H1 (cell line): ENCODE results near the gene THOC7. TPM values are rescaled to one million over a fixed set of nuclear protein-coding genes. Genes with fewer than 3 reads are reported as not detected.

ENCODE experiments used
- CTCF ChIA-PET: fragments of 300-600 bp; sonication (Branson Sonifier 250); formaldehyde crosslinking; loops from one replicate; lab custom pipeline; 2021; ENCODE audit not compliant: partially characterized antibody; lab: Charles Lee
- POLR2A ChIA-PET: fragments of 300-600 bp; sonication (Branson Sonifier 250); formaldehyde crosslinking; loops from one replicate; lab custom pipeline; 2021; ENCODE audit warnings: inconsistent platforms; ENCODE audit not compliant: partially characterized antibody; lab: Charles Lee
- DNase-seq, 2 experiments: peaks; one replicate each; pipeline versions ENCODE4 v3.0.0 to v3.0.0-alpha.2; 2010 to 2022; ENCODE audit warnings: low spot score in 2 of 2, low read depth in 1 of 2, mixed read lengths in 1 of 2
- FAIRE-seq: peaks from 2 replicates; lab custom pipeline; 2011; peaks lifted over from hg19 to GRCh38; lab: Jason Lieb, UNC
- H2AFZ ChIP-seq: 2 replicates; pipeline ENCODE4 v1.8.1; 2012; ENCODE audit warnings: low read length, inconsistent platforms
- H2AK5ac ChIP-seq: 2 replicates; pipeline ENCODE4 v1.6.1; 2013; ENCODE audit warnings: low read depth, low read length
- H2BK120ac ChIP-seq: replicated peaks from 2 replicates; pipeline ENCODE3; 2013; ENCODE audit warnings: low read depth, low read length, inconsistent platforms
- H2BK12ac ChIP-seq: 2 replicates; pipeline ENCODE4 v1.6.1; 2013; ENCODE audit warnings: low read depth, low read length
- H2BK15ac ChIP-seq: 2 replicates; pipeline ENCODE4 v1.6.1; 2013; ENCODE audit warnings: low read length
- H2BK20ac ChIP-seq: 2 replicates; pipeline ENCODE4 v1.6.1; 2013; ENCODE audit warnings: low read length
- H2BK5ac ChIP-seq: 2 replicates; pipeline ENCODE4 v1.6.1; 2013; ENCODE audit warnings: low read depth, low read length
- H3K14ac ChIP-seq: 2 replicates; pipeline ENCODE4 v1.6.1; 2013; ENCODE audit warnings: inconsistent platforms; ENCODE audit not compliant: insufficient read length
- H3K18ac ChIP-seq: 2 replicates; pipeline ENCODE4 v1.6.1; 2013; ENCODE audit warnings: low read length; ENCODE audit errors: extremely low read depth
- H3K23ac ChIP-seq: 2 replicates; pipeline ENCODE4 v1.6.1; 2013; ENCODE audit warnings: inconsistent platforms; ENCODE audit not compliant: insufficient read length
- H3K23me2 ChIP-seq: 2 replicates; pipeline ENCODE4 v1.6.1; 2013; ENCODE audit warnings: low read depth, low read length
- H3K27ac ChIP-seq: 2 replicates; pipeline ENCODE4 v1.6.1; 2011; ENCODE audit warnings: low read depth, low read length, inconsistent platforms
- H3K27me3 ChIP-seq, 4 experiments: replicated peaks in 1 of 4; 1 replicate in 1 of 4; 2 replicates in 3 of 4; pipeline versions ENCODE4 v1.6.1 to v1.8.1; 2011 to 2013; ENCODE audit warnings: low read length in 3 of 4, mild to moderate bottlenecking in 3 of 4, inconsistent platforms in 2 of 4, mixed read lengths in 2 of 4, moderate library complexity in 1 of 4; ENCODE audit not compliant: control insufficient read depth in 3 of 4, insufficient read depth in 3 of 4; ENCODE audit errors: extremely low read depth in 1 of 4
- H3K36me3 ChIP-seq, 4 experiments: 2 replicates each; pipeline versions ENCODE4 v1.6.1 to v1.8.1; 2011 to 2013; ENCODE audit warnings: mild to moderate bottlenecking in 4 of 4, low read length in 3 of 4, moderate library complexity in 2 of 4, control low read depth in 1 of 4, inconsistent platforms in 1 of 4; ENCODE audit not compliant: insufficient read depth in 4 of 4, control insufficient read depth in 2 of 4
- H3K4ac ChIP-seq: replicated peaks from 2 replicates; pipeline ENCODE3; 2013; ENCODE audit warnings: low read length, low read depth, mixed read lengths, inconsistent platforms; ENCODE audit not compliant: insufficient read length
- H3K4me1 ChIP-seq, 4 experiments: replicated peaks in 1 of 4; 1 replicate in 1 of 4; 2 replicates in 3 of 4; pipeline versions ENCODE4 v1.6.1 to v1.8.1; 2011 to 2013; ENCODE audit warnings: low read length in 3 of 4, inconsistent platforms in 2 of 4, mixed read lengths in 1 of 4; ENCODE audit not compliant: insufficient read depth in 4 of 4, control insufficient read depth in 3 of 4
- H3K4me2 ChIP-seq, 2 experiments: 2 replicates each; pipeline versions ENCODE4 v1.6.1 to v1.8.1; 2011 to 2013; ENCODE audit warnings: low read depth in 2 of 2, low read length in 2 of 2, control low read depth in 1 of 2, inconsistent platforms in 1 of 2, mild to moderate bottlenecking in 1 of 2; ENCODE audit not compliant: insufficient read depth in 1 of 2
- H3K4me3 ChIP-seq, 4 experiments: fragments of 200-600, 300-600 bp in 1 of 4; sonication (generic), shearing (Covaris generic), sonication (Bioruptor Twin) in 1 of 4; 2 replicates each; pipeline versions ENCODE4 v1.5.1 to v1.8.1; 2011 to 2016; ENCODE audit warnings: low read length in 4 of 4, low read depth in 3 of 4, control low read depth in 2 of 4, inconsistent platforms in 2 of 4, mild to moderate bottlenecking in 2 of 4, mixed read lengths in 1 of 4, moderate library complexity in 1 of 4; ENCODE audit not compliant: insufficient read depth in 2 of 4; ENCODE audit errors: extremely low read depth in 1 of 4
- H3K56ac ChIP-seq: replicated peaks from 2 replicates; pipeline ENCODE3; 2013; ENCODE audit warnings: low read depth, mild to moderate bottlenecking, mixed read lengths, low read length, inconsistent platforms; ENCODE audit not compliant: insufficient read length
- H3K79me1 ChIP-seq: 2 replicates; pipeline ENCODE4 v1.6.1; 2013; ENCODE audit warnings: low read depth, low read length, control low read depth
- H3K79me2 ChIP-seq, 2 experiments: 2 replicates each; pipeline versions ENCODE4 v1.6.1 to v1.8.1; 2012 to 2013; ENCODE audit warnings: low read length in 2 of 2, mild to moderate bottlenecking in 2 of 2, inconsistent platforms in 1 of 2; ENCODE audit not compliant: insufficient read depth in 2 of 2, control insufficient read depth in 1 of 2
- H3K9ac ChIP-seq, 4 experiments: replicated peaks in 1 of 4; 1 replicate in 1 of 4; 2 replicates in 3 of 4; pipeline versions ENCODE4 v1.6.1 to v1.8.1; 2011 to 2013; ENCODE audit warnings: low read depth in 3 of 4, low read length in 3 of 4, control low read depth in 2 of 4, mild to moderate bottlenecking in 2 of 4, moderate library complexity in 2 of 4, inconsistent platforms in 1 of 4; ENCODE audit errors: extremely low read depth in 1 of 4
- H3K9me3 ChIP-seq, 2 experiments: 2 replicates each; pipeline versions ENCODE4 v1.6.1 to v1.8.1; 2012 to 2013; ENCODE audit warnings: mild to moderate bottlenecking in 2 of 2, moderate library complexity in 2 of 2, control low read depth in 1 of 2, inconsistent platforms in 1 of 2, low read depth in 1 of 2, low read length in 1 of 2, mixed read lengths in 1 of 2; ENCODE audit not compliant: insufficient read depth in 2 of 2
- H4K20me1 ChIP-seq, 2 experiments: replicated peaks in 1 of 2; 2 replicates each; pipeline versions ENCODE3 to v1.8.1; 2011 to 2013; ENCODE audit warnings: inconsistent platforms in 2 of 2, low read length in 2 of 2, mild to moderate bottlenecking in 1 of 2; ENCODE audit not compliant: insufficient read depth in 2 of 2, control insufficient read depth in 1 of 2
- H4K5ac ChIP-seq: 2 replicates; pipeline ENCODE4 v1.6.1; 2013; ENCODE audit warnings: low read length, low read depth, mixed read lengths, inconsistent platforms; ENCODE audit not compliant: insufficient read length
- H4K8ac ChIP-seq: 2 replicates; pipeline ENCODE4 v1.8.0; 2013; ENCODE audit warnings: mild to moderate bottlenecking, moderate library complexity, low read length, inconsistent platforms; ENCODE audit not compliant: insufficient read depth; ENCODE audit errors: extremely low read depth
- H4K91ac ChIP-seq: replicated peaks from 2 replicates; pipeline ENCODE3; 2013; ENCODE audit warnings: low read length, mixed read lengths, inconsistent platforms; ENCODE audit not compliant: insufficient read length
- BCL11A ChIP-seq, 2 experiments: IDR thresholded peaks; one replicate each; pipeline ENCODE4 v1.6.1; 2011; ENCODE audit warnings: low read depth in 2 of 2, low read length in 2 of 2, mild to moderate bottlenecking in 2 of 2
- CTCF ChIP-seq, 3 experiments: IDR thresholded peaks; 1 replicate in 2 of 3; 2 replicates in 1 of 3; pipeline versions ENCODE4 v1.5.1 to v1.6.1; 2011; ENCODE audit warnings: low read length in 3 of 3, mild to moderate bottlenecking in 3 of 3, inconsistent platforms in 2 of 3, low read depth in 1 of 3, moderate library complexity in 1 of 3; ENCODE audit not compliant: insufficient read depth in 1 of 3; ENCODE audit errors: control extremely low read depth in 1 of 3
- EZH2 ChIP-seq: fragments of 200-600 bp; sonication (generic); IDR thresholded peaks from 2 replicates; pipeline ENCODE4 v1.7.1; 2012; ENCODE audit warnings: low read depth, mild to moderate bottlenecking, moderate library complexity, low read length, inconsistent platforms; ENCODE audit not compliant: severe bottlenecking
- HDAC2 ChIP-seq, 2 experiments: fragments of 300-600 bp in 1 of 2; sonication (generic) in 1 of 2; IDR thresholded peaks; 2 replicates each; pipeline ENCODE4 v1.6.1; 2011 to 2012; ENCODE audit warnings: low read depth in 2 of 2, low read length in 2 of 2, mild to moderate bottlenecking in 2 of 2, moderate library complexity in 2 of 2, borderline replicate concordance in 1 of 2, inconsistent platforms in 1 of 2
- RNF2 ChIP-seq: fragments of 200-900, 300-1000 bp; sonication (generic); IDR thresholded peaks from 2 replicates; pipeline ENCODE4 v1.7.1; 2016; ENCODE audit warnings: borderline replicate concordance, low read depth, mild to moderate bottlenecking, antibody characterized with exemption, low read length; ENCODE audit not compliant: poor library complexity, severe bottlenecking; ENCODE audit errors: missing control alignments
- TAF1 ChIP-seq: IDR thresholded peaks from 2 replicates; pipeline ENCODE4 v1.6.1; 2011; ENCODE audit warnings: mild to moderate bottlenecking, low read depth, low read length
- WGBS, 2 experiments: shearing (Covaris generic) in 1 of 2; methylation state at CpG; one replicate each; pipeline versions ENCODE4 v1.1.6 to v1.1.7; 2013 to 2015; ENCODE audit warnings: low lambda C conversion rate in 2 of 2, mixed read lengths in 2 of 2, inconsistent platforms in 1 of 2, low coverage in 1 of 2, missing lambda C conversion rate in 1 of 2; ENCODE audit not compliant: insufficient replicate concordance in 2 of 2, insufficient coverage in 1 of 2, insufficient read length in 1 of 2; ENCODE audit errors: extremely low coverage in 1 of 2, missing lambda C conversion rate in 1 of 2; 5-methylcytosine and 5-hydroxymethylcytosine counted together
- polyA plus RNA-seq, 7 experiments: library from polyadenylated mRNA; depleted of rRNA in 3 of 7; stranded (reverse) in 5 of 7; unstranded in 2 of 7; fragments of >200 nt in 5 of 7; fragments of 200-250 nt in 2 of 7; gene quantifications; 1 replicate in 5 of 7; 2 replicates in 1 of 7; 4 replicates in 1 of 7; pipeline versions ENCODE4 v1.2.1 to v1.2.3, GENCODE V29; 2011 to 2013; ENCODE audit warnings: missing spikeins in 2 of 7, mixed read lengths in 2 of 7
- total RNA-seq: library from RNA; stranded (reverse); fragmentation: NEBNext Ultra II Directional; extraction: Animal tissue kit (Norgen Biotek cat#: 25700); gene quantifications from 2 replicates; pipeline ENCODE4 v1.2.1, GENCODE V29; 2021

Gene THOC7
- total and polyA plus RNA-seq, 2 of the 8 experiments (the other 6 are each of a cell fraction or from before 2014, with no cell fraction given) = 18.7 to 74.0 TPM

GRCh38 chr3:63911873-63912767 lies 48.5 kb upstream of the THOC7 start, which contains the start of gene SCAANT1:
SCAANT1 (minus strand) TSS chr3:63912383.
- Histone ChIP-seq H4K20me1 (peaks cover 0 to 1% of the 10 kb centered on the region in 2 experiments), H3K4me1 (peaks cover 0 to 2% (median 0%) of the 10 kb centered on the region in 4 experiments; a peak in 3 of 7 replicates), H3K23me2 (peaks cover 6% of the 10 kb centered on the region), H3K79me2 (0 out of 4 replicates have a peak, but pooled peaks cover 0 to 2% of the 10 kb centered on the region in 2 experiments), H4K91ac (no peak within 1 kb of the TSS), H3K79me1 (no peaks in the 10 kb centered on the region), H3K36me3 (no peaks in the 10 kb centered on the region), H2BK5ac (no peak within 1 kb of the TSS; the same call in 1 of the 2 replicates), H3K9ac (peak within 1 kb of the TSS; percentile 40 to 90 (median 60); a peak in 6 of 7 replicates), H3K9me3 (no peaks in the 10 kb centered on the region), H2AK5ac (no peak within 1 kb of the TSS), H2BK12ac (no peak within 1 kb of the TSS), H3K4ac (no peak within 1 kb of the TSS), H3K18ac (peak within 1 kb of the TSS; percentile 72), H3K27me3 (no peaks in the 10 kb centered on the region), H3K4me3 (peak within 1 kb of the TSS; percentile 72 to 79 (median 76)), H3K27ac (no peak within 1 kb of the TSS; the same call in 1 of the 2 replicates), H2BK15ac (no peak within 1 kb of the TSS), H2BK20ac (no peak within 1 kb of the TSS), H2AFZ (0 out of 2 replicates have a peak within 1 kb of the TSS, but pooled peaks have one; percentile 65), H4K8ac (peak within 1 kb of the TSS; percentile 38; the same call in 1 of the 2 replicates), H3K14ac (no peak within 1 kb of the TSS), H3K4me2 (peak within 1 kb of the TSS; percentile 80 to 100), H2BK120ac (no peak within 1 kb of the TSS), H3K56ac (no peak within 1 kb of the TSS), H4K5ac (no peak within 1 kb of the TSS), H3K23ac (no peak within 1 kb of the TSS)
- FAIRE-seq (no peak), DNase-seq (peak; percentile 60 to 86)
- ChIA-PET POLR2A (interaction anchor here (0.8 to 1.8 kb wide), 12 partner anchors 9 to 62 kb away, joined by 3 to 5 read pairs (median 3); no protein-coding TSS in a partner anchor), CTCF (interaction anchor here (0.9 kb wide), 1 partner anchor 31 kb away, joined by 3 read pairs; no protein-coding TSS in a partner anchor)
- 0% methylated on average over 77 of the region's 115 CpGs; no CpG with 5 or more reads in 1 of the 2 experiments for WGBS, 2 experiments
- TF ChIP-seq TAF1 = peak; percentile 52; the same call in 1 of the 2 replicates
- TF ChIP-seq HDAC2 (IDR thresholded peaks at IDR 0.05; ENCODE audit: borderline replicate concordance in 1 of 2, low read depth in 2 of 2, low read length in 2 of 2) = peak in 1 of 2 experiments; percentile 81; a peak in 2 of 4 replicates
- no peak for TF ChIP-seq CTCF (IDR thresholded peaks at IDR 0.05; ENCODE audit: control extremely low read depth in 1 of 3, insufficient read depth in 1 of 3, low read depth in 1 of 3, low read length in 3 of 3)
- no peak for TF ChIP-seq RNF2
- no peak for TF ChIP-seq BCL11A (IDR thresholded peaks at IDR 0.05; ENCODE audit: low read depth in 2 of 2, low read length in 2 of 2)
- no peak for TF ChIP-seq EZH2
